ENCODE measurements around the gene SPATA1. TPM values are rescaled to one million over a fixed set of nuclear protein-coding genes. Genes with fewer than 3 reads are reported as not detected.

SPATA1 gene
- total and polyA plus RNA-seq, 2 of the 13 experiments (the other 11 are each of a cell fraction or from before 2014, with no cell fraction given): 0.70 to 1.4 TPM

- TF ChIP-seq KAT8 (CRISPR knock-in tag; IDR thresholded peaks at IDR 0.05) (0 out of 2 replicates have a peak, but pooled peaks have one; percentile 10), SOX5 (CRISPR knock-in tag; IDR thresholded peaks at IDR 0.05; ENCODE audit: borderline replicate concordance) (no peak), CCAR2 (optimal IDR thresholded peaks at IDR 0.05; ENCODE audit: low read depth, low read length) (no peak), GLI4 (CRISPR knock-in tag; IDR thresholded peaks at IDR 0.05; ENCODE audit: borderline replicate concordance) (no peak), PHF21A (CRISPR knock-in tag; IDR thresholded peaks at IDR 0.05) (0 out of 2 replicates have a peak, but pooled peaks have one; percentile 1), BRF2 (CRISPR knock-in tag; IDR thresholded peaks at IDR 0.05) (no peak), NR1H2 (CRISPR knock-in tag; IDR thresholded peaks at IDR 0.05; ENCODE audit: borderline replicate concordance, low read depth) (no peak), NR2C2 (CRISPR knock-in tag; IDR thresholded peaks at IDR 0.05; ENCODE audit: borderline replicate concordance) (no peak), POLR2G (IDR thresholded peaks at IDR 0.05; ENCODE audit: low read depth, low read length) (0 out of 2 replicates have a peak, but pooled peaks have one; percentile 21), BORCS8-MEF2B (CRISPR knock-in tag; IDR thresholded peaks at IDR 0.05) (no peak), ZBTB4 (CRISPR knock-in tag; IDR thresholded peaks at IDR 0.05; ENCODE audit: borderline replicate concordance) (no peak), HNRNPH1 (optimal IDR thresholded peaks at IDR 0.05; ENCODE audit: low read depth, low read length) (no peak), ZNF30 (CRISPR knock-in tag; IDR thresholded peaks at IDR 0.05) (no peak), SNRNP70 (IDR thresholded peaks at IDR 0.05; ENCODE audit: low read depth, low read length) (no peak), ZNF569 (CRISPR knock-in tag; IDR thresholded peaks at IDR 0.05; ENCODE audit: borderline replicate concordance) (no peak), ZGPAT (CRISPR knock-in tag; IDR thresholded peaks at IDR 0.05) (peak; percentile 29; the same call in 1 of the 2 replicates), TARDBP (CRISPR knock-in tag; IDR thresholded peaks at IDR 0.05) (no peak), ATF3 (CRISPR knock-in tag; IDR thresholded peaks at IDR 0.05) (no peak), RAD21 (CRISPR knock-in tag; IDR thresholded peaks at IDR 0.05) (no peak), ZNF777 (CRISPR knock-in tag; IDR thresholded peaks at IDR 0.05) (no peak), ZSCAN9 (CRISPR knock-in tag; IDR thresholded peaks at IDR 0.05; ENCODE audit: borderline replicate concordance) (no peak), ZNF678 (CRISPR knock-in tag; IDR thresholded peaks at IDR 0.05) (0 out of 2 replicates have a peak, but pooled peaks have one; percentile 2), ZNF337 (CRISPR knock-in tag; IDR thresholded peaks at IDR 0.05; ENCODE audit: borderline replicate concordance, low read depth) (0 out of 2 replicates have a peak, but pooled peaks have one; percentile 33), ZBTB7A (CRISPR knock-in tag; IDR thresholded peaks at IDR 0.05) (no peak), ZNF772 (CRISPR knock-in tag; IDR thresholded peaks at IDR 0.05) (no peak)
Measured at GRCh38 chr1:84506729-84507453, 705 bp downstream of the SPATA1 start (continued).
